HepG2 (cell line): ENCODE data around the gene ZNF277. TPM values are rescaled to one million over a fixed set of nuclear protein-coding genes. Genes with fewer than 3 reads are reported as not detected.

Source experiments
- ATAC-seq: fragments of 200-7000 bp; cut with Tn5 transposase; 3 replicates; pipeline ENCODE4 v1.9.1; 2020; ENCODE audit warnings: mild to moderate bottlenecking, moderate library complexity
- BruUV-seq: library from RNA; stranded (reverse); fragments of 400-500 nt; replicated peaks from 2 replicates; lab custom pipeline; 2021; lab: Mats Ljungman, UMichigan
- CTCF ChIA-PET: fragments of 300-600 bp; formaldehyde crosslinking; extraction: SDS; loops from one replicate; lab custom pipeline; 2021; ENCODE audit warnings: low total read pairs, inconsistent platforms, low intra/inter-chr PET ratio; lab: Yijun Ruan, JAX
- POLR2A ChIA-PET: fragments of 350-600 bp; sonication (Branson Sonifier 250); formaldehyde crosslinking; loops from one replicate; lab custom pipeline; 2020; ENCODE audit warnings: antibody characterized with exemption, inconsistent platforms; lab: Yijun Ruan, JAX
- DNase-seq: peaks from one replicate; pipeline ENCODE4 v3.0.0-alpha.2; 2015; ENCODE audit warnings: low spot score
- FAIRE-seq: peaks from 3 replicates; lab custom pipeline; 2011; peaks lifted over from hg19 to GRCh38; lab: Jason Lieb, UNC
- H2AFZ ChIP-seq: one replicate; pipeline ENCODE4 v1.6.1; 2011; ENCODE audit warnings: low read length, inconsistent platforms
- H3K27ac ChIP-seq: fragments of 300-600 bp; 3 replicates; pipeline ENCODE4 v1.8.0; 2011; ENCODE audit warnings: mixed run types, mild to moderate bottlenecking, mixed read lengths, low read length, inconsistent platforms; ENCODE audit not compliant: insufficient read depth; ENCODE audit errors: extremely low read length
- H3K27me3 ChIP-seq, 2 experiments: fragments of 200-600 bp in 1 of 2; 2 replicates in 1 of 2; 3 replicates in 1 of 2; pipeline versions ENCODE4 v1.6.0 to v1.8.0; 2011; ENCODE audit warnings: low read length in 2 of 2, mild to moderate bottlenecking in 2 of 2, moderate library complexity in 2 of 2, inconsistent platforms in 1 of 2; ENCODE audit not compliant: insufficient read depth in 2 of 2, control insufficient read depth in 1 of 2
- H3K36me3 ChIP-seq, 2 experiments: fragments of 200-600 bp in 1 of 2; replicated peaks in 1 of 2; 2 replicates in 1 of 2; 3 replicates in 1 of 2; pipeline versions ENCODE4 v1.5.1 to v1.8.0; 2011; ENCODE audit warnings: low read length in 2 of 2, inconsistent platforms in 1 of 2; ENCODE audit not compliant: insufficient read depth in 2 of 2, control insufficient read depth in 1 of 2
- H3K4me1 ChIP-seq: 2 replicates; pipeline ENCODE4 v1.5.1; 2012; ENCODE audit warnings: low read length, inconsistent platforms; ENCODE audit not compliant: insufficient read depth
- H3K4me2 ChIP-seq: 2 replicates; pipeline ENCODE4 v1.6.0; 2011; ENCODE audit warnings: low read depth, low read length, inconsistent platforms
- H3K4me3 ChIP-seq, 3 experiments: fragments of 200-600 bp in 1 of 3; sonication (generic), shearing (Covaris generic) in 1 of 3; replicated peaks in 1 of 3; 2 replicates each; pipeline ENCODE4 v1.5.1; 2011 to 2016; ENCODE audit warnings: low read length in 3 of 3, inconsistent platforms in 2 of 3, low read depth in 2 of 3, mild to moderate bottlenecking in 2 of 3, control low read depth in 1 of 3, mixed read lengths in 1 of 3; ENCODE audit not compliant: insufficient read depth in 1 of 3
- H3K79me2 ChIP-seq: one replicate; pipeline ENCODE4 v1.6.1; 2011; ENCODE audit warnings: low read length, inconsistent platforms; ENCODE audit not compliant: insufficient read depth
- H3K9ac ChIP-seq: 2 replicates; pipeline ENCODE4 v1.6.0; 2011; ENCODE audit warnings: mild to moderate bottlenecking, low read depth, low read length, inconsistent platforms; ENCODE audit not compliant: insufficient read depth
- H3K9me3 ChIP-seq: 2 replicates; pipeline ENCODE4 v1.5.1; 2012; ENCODE audit warnings: mild to moderate bottlenecking, low read length
- H4K20me1 ChIP-seq: 2 replicates; pipeline ENCODE4 v1.6.0; 2011; ENCODE audit warnings: inconsistent platforms, mild to moderate bottlenecking, low read length, moderate library complexity; ENCODE audit not compliant: insufficient read depth
- LBX2 ChIP-seq: sonication (generic); formaldehyde crosslinking; IDR thresholded peaks from 2 replicates; pipeline ENCODE4 v1.5.0; 2020; ENCODE audit warnings: missing genetic modification reagents, mild to moderate bottlenecking, borderline replicate concordance
- NFAT5 ChIP-seq: sonication (generic); formaldehyde crosslinking; IDR thresholded peaks from 2 replicates; pipeline ENCODE4 v1.4.0; 2020; ENCODE audit warnings: missing genetic modification reagents
- TOE1 ChIP-seq: sonication (generic); formaldehyde crosslinking; IDR thresholded peaks from 2 replicates; pipeline ENCODE4 v1.4.0; 2020; ENCODE audit warnings: mild to moderate bottlenecking, missing genetic modification reagents
- ZFYVE20 ChIP-seq: sonication (generic); formaldehyde crosslinking; IDR thresholded peaks from 2 replicates; pipeline ENCODE4 v1.8.0; 2023; ENCODE audit warnings: low read depth, mild to moderate bottlenecking, moderate library complexity, missing genetic modification reagents, borderline replicate concordance
- ZNF691 ChIP-seq: sonication (generic); formaldehyde crosslinking; IDR thresholded peaks from 2 replicates; pipeline ENCODE4 v1.4.0; 2020; ENCODE audit warnings: missing genetic modification reagents, low read depth, mild to moderate bottlenecking, borderline replicate concordance
- WGBS: methylation state at CpG from one replicate; pipeline ENCODE4 v1.1.6; 2017; ENCODE audit warnings: low lambda C conversion rate; 5-methylcytosine and 5-hydroxymethylcytosine counted together
- in situ Hi-C: cut with HindIII; loops from 2 replicates; pipeline ENCODE4 v1.10.0; 2017; ENCODE audit warnings: low pct_unique_long_range_greater_than_20kb; ENCODE audit not compliant: extremely low pct_ligation_motif_present
- intact Hi-C: fragments of 100-400 bp; cut with micrococcal nuclease; formaldehyde crosslinking; loops from one replicate; pipeline ENCODE4 v1.10.0; 2022; ENCODE audit not compliant: unreplicated experiment
- polyA plus RNA-seq, 8 experiments: library from polyadenylated mRNA; depleted of rRNA in 3 of 8; stranded (reverse) in 7 of 8; unstranded in 1 of 8; fragments of >200 nt; fragmentation: Illumina TruSeq in 4 of 8; extraction: Trizol in 4 of 8; gene quantifications; 2 replicates each; pipeline versions ENCODE4 v1.2.1 to v1.2.3, GENCODE V29; 2011 to 2016; ENCODE audit warnings: low read depth in 4 of 8, missing spikeins in 1 of 8, mixed read lengths in 1 of 8; ENCODE audit not compliant: insufficient read depth in 1 of 8
- total RNA-seq, 5 experiments: library from RNA; depleted of rRNA; stranded (reverse); fragments of >200 nt; fragmentation: Illumina TruSeq; extraction: Trizol; gene quantifications; 2 replicates each; pipeline ENCODE4 v1.2.3, GENCODE V29; 2016; ENCODE audit warnings: low read depth in 1 of 5

The ZNF277 gene
- total and polyA plus RNA-seq, 2 of the 13 experiments (the other 11 are each of a cell fraction or from before 2014, with no cell fraction given), result 29.1 to 30.1 TPM

GRCh38 chr7:112171673-112172072 is 34.8 kb upstream of the ZNF277 start (continued):
- TF ChIP-seq ZNF691 (CRISPR knock-in tag), result no peak
- TF ChIP-seq LBX2, result no peak
- TF ChIP-seq ZFYVE20 (CRISPR knock-in tag), result no peak
- no peak for TF ChIP-seq TOE1 (CRISPR knock-in tag)
- TF ChIP-seq, all 625 proteins: peak for 0

GRCh38 chr7:112172870-112173567 is 33.5 kb upstream of the ZNF277 start:
- BruUV-seq, result no TSS peak
- no peak for TF ChIP-seq NFAT5 (CRISPR knock-in tag)
- Histone ChIP-seq H2AFZ (no peak overlapping the region), H3K4me2 (no peak overlapping the region), H3K4me3 (no peak overlapping the region), H3K4me1 (peaks cover 23% of the 10 kb centered on the region), H3K9ac (no peak overlapping the region), H3K36me3 (no peaks in the 10 kb centered on the region), H4K20me1 (peaks cover 8% of the 10 kb centered on the region), H3K27ac (no peak overlapping the region), H3K9me3 (no peaks in the 10 kb centered on the region), H3K27me3 (no peaks in the 10 kb centered on the region), H3K79me2 (peaks cover 36% of the 10 kb centered on the region)
- intact Hi-C loops, result no loop called here
- 95% methylated on average over 8 of the region's 8 CpGs for WGBS
- in situ Hi-C loops, result no loop called here
- ATAC-seq (no peak), DNase-seq (no peak), FAIRE-seq (no peak)
- ChIA-PET POLR2A (no interaction called here), CTCF (no interaction called here)
